Loucy (cell line): ENCODE measurements around the gene SLC23A2.

Experiments
- CTCF ChIP-seq: fragments of 200-600 bp; sonication (generic); conservative IDR thresholded peaks from 2 replicates; pipeline ENCODE4 v1.5.1; 2014; ENCODE audit warnings: mild to moderate bottlenecking, antibody characterized with exemption, low read length
- EZH2phosphoT487 ChIP-seq: fragments of 200-600 bp; IDR thresholded peaks from 2 replicates; pipeline ENCODE4 v1.6.1; 2018; ENCODE audit warnings: antibody characterized with exemption, mild to moderate bottlenecking, moderate library complexity, borderline replicate concordance

- no peak for TF ChIP-seq CTCF
- no peak for TF ChIP-seq EZH2phosphoT487
Measured at GRCh38 chr20:4838526-4838925, 162.8 kb downstream of the SLC23A2 start.
